ENCODE data around the gene SYPL1.

The SYPL1 gene

GRCh38 chr7:106112118-106112971 is at the start of gene SYPL1:
TSS of gene SYPL1 (minus strand) at chr7:106112312. CDS start at chr7:106112208, 104 bp downstream.
- peak within 1 kb of the TSS; percentile 67 for H3K4me3 ChIP-seq (ENCODE audit: low read depth, low read length)
- no peaks in the 10 kb centered on the region for H3K36me3 ChIP-seq (ENCODE audit: control insufficient read depth, insufficient read depth, low read length)
- peak within 1 kb of the TSS; percentile 88 for H3K9ac ChIP-seq (ENCODE audit: low read depth, low read length)
- peaks cover 23% of the 10 kb centered on the region for H3K4me1 ChIP-seq (ENCODE audit: control insufficient read depth, insufficient read depth, low read length)
- no peaks in the 10 kb centered on the region for H3K27me3 ChIP-seq (ENCODE audit: control insufficient read depth, insufficient read depth, low read length)
- no peaks in the 10 kb centered on the region for H3K9me3 ChIP-seq (ENCODE audit: control insufficient read depth, insufficient read depth, low read length)

DNA sequence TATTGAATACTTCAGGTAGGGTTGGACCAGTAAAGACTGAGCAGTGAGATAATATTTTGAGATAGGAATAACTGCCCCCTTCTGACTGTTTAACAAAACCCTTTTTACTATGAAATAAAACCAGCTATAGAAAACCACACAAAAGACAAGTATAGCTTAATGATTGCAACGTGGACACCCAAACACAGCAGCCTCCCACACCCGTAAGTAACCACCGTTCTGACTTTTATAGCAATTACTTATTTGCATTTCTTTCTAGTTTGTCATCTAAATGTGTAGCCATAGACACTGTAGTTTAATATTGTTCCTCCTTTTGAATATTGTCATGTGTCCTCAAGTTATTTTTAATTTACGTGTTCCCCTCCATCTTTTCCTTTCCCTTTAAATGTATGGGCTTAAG is 42.9 kb upstream of the SYPL1 start:
- H3K9ac ChIP-seq (ENCODE audit: low read depth, low read length): no peak overlapping the region
- no peak overlapping the region for H3K4me3 ChIP-seq (ENCODE audit: low read depth, low read length)
- H3K27me3 ChIP-seq (ENCODE audit: control insufficient read depth, insufficient read depth, low read length): no peaks in the 10 kb centered on the region
- H3K9me3 ChIP-seq (ENCODE audit: control insufficient read depth, insufficient read depth, low read length): no peaks in the 10 kb centered on the region
- H3K4me1 ChIP-seq (ENCODE audit: control insufficient read depth, insufficient read depth, low read length): peaks cover 6% of the 10 kb centered on the region
- no peaks in the 10 kb centered on the region for H3K36me3 ChIP-seq (ENCODE audit: control insufficient read depth, insufficient read depth, low read length)

DNA sequence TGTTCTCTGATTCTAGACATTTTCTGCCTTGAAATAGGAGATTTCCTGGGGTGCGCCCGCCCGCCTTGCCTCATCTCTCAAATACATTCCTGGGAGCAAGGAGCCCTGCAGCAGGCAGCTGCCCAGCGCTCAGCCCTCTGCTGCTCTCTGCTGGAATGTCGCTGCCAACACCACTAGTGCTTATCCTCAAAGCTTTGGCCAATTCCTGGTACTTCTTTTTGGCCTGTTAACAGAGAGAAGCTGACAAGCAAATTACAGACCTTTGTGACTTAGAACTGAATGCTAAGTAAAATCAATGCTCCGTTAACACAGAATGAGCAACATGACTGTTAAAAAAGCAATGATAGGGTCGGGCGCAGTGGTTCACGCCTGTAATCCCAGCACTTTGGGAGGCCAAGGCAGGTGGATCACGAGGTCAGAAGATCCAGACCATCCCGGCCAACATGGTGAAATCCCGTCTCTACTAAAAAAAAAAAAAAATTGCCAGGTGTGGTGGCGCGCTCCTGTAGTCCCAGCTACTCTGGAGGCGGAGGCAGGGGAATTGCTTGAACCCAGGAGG is 41.9 kb upstream of the SYPL1 start:
- H3K9me3 ChIP-seq (ENCODE audit: control insufficient read depth, insufficient read depth, low read length): no peaks in the 10 kb centered on the region
- H3K9ac ChIP-seq (ENCODE audit: low read depth, low read length): no peak overlapping the region
- H3K4me3 ChIP-seq (ENCODE audit: low read depth, low read length): no peak overlapping the region
- peaks cover 6% of the 10 kb centered on the region for H3K4me1 ChIP-seq (ENCODE audit: control insufficient read depth, insufficient read depth, low read length)
- H3K36me3 ChIP-seq (ENCODE audit: control insufficient read depth, insufficient read depth, low read length): no peaks in the 10 kb centered on the region
- no peaks in the 10 kb centered on the region for H3K27me3 ChIP-seq (ENCODE audit: control insufficient read depth, insufficient read depth, low read length)

DNA sequence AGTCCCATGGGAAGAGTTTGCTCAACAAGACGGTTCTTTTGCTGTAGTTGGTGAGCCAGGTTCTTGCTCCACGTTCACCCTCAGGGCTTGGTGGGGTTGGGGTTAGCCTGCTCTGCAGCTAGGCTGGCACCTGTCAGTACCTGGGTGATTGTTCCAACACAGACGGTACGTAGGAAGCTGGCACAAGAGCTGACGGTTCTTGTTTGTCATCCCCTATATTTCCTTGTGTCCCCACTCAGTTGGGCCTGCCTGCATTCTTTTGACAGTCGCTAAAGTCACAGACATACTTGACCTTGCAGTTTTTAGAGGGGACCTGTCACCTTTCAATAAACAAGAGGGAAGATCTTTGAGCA is 40.2 kb upstream of the SYPL1 start:
- Histone ChIP-seq H3K27me3 (ENCODE audit: control insufficient read depth, insufficient read depth, low read length) (no peaks in the 10 kb centered on the region), H3K4me3 (ENCODE audit: low read depth, low read length) (no peak overlapping the region), H3K4me1 (ENCODE audit: control insufficient read depth, insufficient read depth, low read length) (peaks cover 6% of the 10 kb centered on the region), H3K9ac (ENCODE audit: low read depth, low read length) (no peak overlapping the region), H3K9me3 (ENCODE audit: control insufficient read depth, insufficient read depth, low read length) (no peaks in the 10 kb centered on the region), H3K36me3 (ENCODE audit: control insufficient read depth, insufficient read depth, low read length) (no peaks in the 10 kb centered on the region)

GRCh38 chr7:106151459-106152312 is 39.6 kb upstream of the SYPL1 start:
- no peak overlapping the region for H3K4me3 ChIP-seq (ENCODE audit: low read depth, low read length)
- peaks cover 6% of the 10 kb centered on the region for H3K4me1 ChIP-seq (ENCODE audit: control insufficient read depth, insufficient read depth, low read length)
- no peak overlapping the region for H3K9ac ChIP-seq (ENCODE audit: low read depth, low read length)
- no peaks in the 10 kb centered on the region for H3K9me3 ChIP-seq (ENCODE audit: control insufficient read depth, insufficient read depth, low read length)
- no peaks in the 10 kb centered on the region for H3K36me3 ChIP-seq (ENCODE audit: control insufficient read depth, insufficient read depth, low read length)
- no peaks in the 10 kb centered on the region for H3K27me3 ChIP-seq (ENCODE audit: control insufficient read depth, insufficient read depth, low read length)

DNA sequence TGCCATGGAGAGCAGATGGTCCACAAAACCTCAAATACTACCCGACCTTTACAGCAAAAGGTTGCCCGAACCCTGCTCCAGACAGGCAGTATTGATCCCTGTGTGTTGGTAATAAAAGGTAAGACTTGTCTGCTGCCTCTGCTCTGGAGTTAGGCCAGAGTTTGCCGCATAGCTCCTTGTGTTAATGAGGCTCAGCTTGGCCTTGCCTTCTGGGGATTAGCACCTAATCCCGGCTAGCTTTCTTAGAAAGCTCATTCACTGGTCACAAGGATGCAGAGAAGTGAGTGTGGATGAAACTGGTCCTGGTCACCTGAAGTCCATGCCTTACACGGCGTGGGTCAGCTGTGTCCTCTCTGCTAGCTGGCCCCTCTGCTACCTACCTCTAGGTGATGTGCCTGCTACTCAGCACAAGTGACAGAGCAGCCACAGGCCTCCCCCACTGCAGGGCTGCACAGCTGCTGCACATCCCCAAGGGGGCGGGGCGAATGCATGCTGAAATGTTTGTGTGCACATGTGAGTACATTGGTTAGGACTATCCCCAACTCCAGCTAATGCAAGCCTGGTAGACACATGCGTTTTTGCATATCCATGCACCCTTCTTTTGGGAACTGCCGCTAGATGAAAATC is 31.7 kb upstream of the SYPL1 start:
- Histone ChIP-seq H3K9me3 (ENCODE audit: control insufficient read depth, insufficient read depth, low read length) (no peaks in the 10 kb centered on the region), H3K9ac (ENCODE audit: low read depth, low read length) (no peak overlapping the region), H3K4me3 (ENCODE audit: low read depth, low read length) (no peak overlapping the region), H3K4me1 (ENCODE audit: control insufficient read depth, insufficient read depth, low read length) (peaks cover 3% of the 10 kb centered on the region), H3K36me3 (ENCODE audit: control insufficient read depth, insufficient read depth, low read length) (no peaks in the 10 kb centered on the region), H3K27me3 (ENCODE audit: control insufficient read depth, insufficient read depth, low read length) (no peaks in the 10 kb centered on the region)

DNA sequence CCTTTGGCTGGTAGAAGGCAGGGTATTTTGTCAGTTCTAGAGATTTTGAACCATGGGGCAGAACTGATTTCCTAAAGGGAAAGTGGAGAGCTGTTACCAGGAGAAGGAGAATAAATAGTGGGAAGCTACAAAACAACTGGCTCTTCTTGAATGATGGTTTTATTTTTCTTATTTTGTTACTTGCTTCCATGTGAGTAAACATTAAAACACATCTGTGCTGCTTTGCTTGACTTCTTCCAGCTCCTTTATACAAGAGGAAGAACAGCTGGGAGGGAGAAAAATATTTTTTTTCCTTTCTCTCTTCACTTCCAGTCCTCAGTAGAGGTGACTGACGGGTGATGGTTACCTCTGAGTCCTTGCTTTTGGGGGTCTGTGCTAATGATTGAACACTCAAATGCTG is 30.0 kb upstream of the SYPL1 start:
- peaks cover 3% of the 10 kb centered on the region for H3K4me1 ChIP-seq (ENCODE audit: control insufficient read depth, insufficient read depth, low read length)
- no peaks in the 10 kb centered on the region for H3K27me3 ChIP-seq (ENCODE audit: control insufficient read depth, insufficient read depth, low read length)
- H3K36me3 ChIP-seq (ENCODE audit: control insufficient read depth, insufficient read depth, low read length): no peaks in the 10 kb centered on the region
- H3K9ac ChIP-seq (ENCODE audit: low read depth, low read length): no peak overlapping the region
- no peaks in the 10 kb centered on the region for H3K9me3 ChIP-seq (ENCODE audit: control insufficient read depth, insufficient read depth, low read length)
- no peak overlapping the region for H3K4me3 ChIP-seq (ENCODE audit: low read depth, low read length)

- H3K4me3 ChIP-seq (ENCODE audit: low read depth, low read length): no peak overlapping the region
- H3K27me3 ChIP-seq (ENCODE audit: control insufficient read depth, insufficient read depth, low read length): no peaks in the 10 kb centered on the region
- H3K36me3 ChIP-seq (ENCODE audit: control insufficient read depth, insufficient read depth, low read length): no peaks in the 10 kb centered on the region
- H3K9ac ChIP-seq (ENCODE audit: low read depth, low read length): no peak overlapping the region
- no peaks in the 10 kb centered on the region for H3K9me3 ChIP-seq (ENCODE audit: control insufficient read depth, insufficient read depth, low read length)
- peaks cover 3% of the 10 kb centered on the region for H3K4me1 ChIP-seq (ENCODE audit: control insufficient read depth, insufficient read depth, low read length)
Observed at GRCh38 chr7:106140406-106141173, 28.5 kb upstream of the SYPL1 start.

- Histone ChIP-seq H3K36me3 (ENCODE audit: control insufficient read depth, insufficient read depth, low read length) (no peaks in the 10 kb centered on the region), H3K4me1 (ENCODE audit: control insufficient read depth, insufficient read depth, low read length) (peaks cover 3% of the 10 kb centered on the region), H3K9ac (ENCODE audit: low read depth, low read length) (no peak overlapping the region), H3K4me3 (ENCODE audit: low read depth, low read length) (no peak overlapping the region), H3K27me3 (ENCODE audit: control insufficient read depth, insufficient read depth, low read length) (no peaks in the 10 kb centered on the region), H3K9me3 (ENCODE audit: control insufficient read depth, insufficient read depth, low read length) (no peaks in the 10 kb centered on the region)
Observed at GRCh38 chr7:106139265-106140251, 27.4 kb upstream of the SYPL1 start.

- no peaks in the 10 kb centered on the region for H3K27me3 ChIP-seq (ENCODE audit: control insufficient read depth, insufficient read depth, low read length)
- no peak overlapping the region for H3K9ac ChIP-seq (ENCODE audit: low read depth, low read length)
- no peak overlapping the region for H3K4me3 ChIP-seq (ENCODE audit: low read depth, low read length)
- H3K4me1 ChIP-seq (ENCODE audit: control insufficient read depth, insufficient read depth, low read length): peaks cover 3% of the 10 kb centered on the region
- H3K36me3 ChIP-seq (ENCODE audit: control insufficient read depth, insufficient read depth, low read length): no peaks in the 10 kb centered on the region
- no peaks in the 10 kb centered on the region for H3K9me3 ChIP-seq (ENCODE audit: control insufficient read depth, insufficient read depth, low read length)
Observed at GRCh38 chr7:106138776-106139175, 26.7 kb upstream of the SYPL1 start.
